ENCODE data around the gene ERRFI1. TPM values are rescaled to one million over a fixed set of nuclear protein-coding genes. Genes with fewer than 3 reads are reported as not detected.
A peak's percentile ranks its signal among the peaks of the same experiment; 100 is the strongest.
"Not testable (repeated sequence)": the region's sequence is repeated elsewhere in the genome, so short reads cannot be mapped to it uniquely, and the experiment has no call there.

The ERRFI1 gene
- 37.3 and 42.6 TPM in 2 replicates for total RNA-seq (2014; rRNA removed; shearing (Covaris generic))

- Histone ChIP-seq H3K27me3 (ENCODE audit: control insufficient read depth, insufficient read depth, low read length) (peaks cover 5% of the 10 kb centered on the region), H3K36me3 (replicated peaks; ENCODE audit: control insufficient read depth, insufficient read depth, low read length) (no peaks in the 10 kb centered on the region), H3K4me3 (ENCODE audit: insufficient read depth, low read depth, low read length) (peak within 1 kb of the TSS; percentile 79)
- DNase-seq, result peak; percentile 98
These were observed at the start of gene ERRFI1 for GRCh38 chr1:8026153-8026975. Gene ERRFI1 (minus strand): TSS chr1:8026309. CDS start chr1:8015619, 10,690 bp downstream.

- Histone ChIP-seq H3K4me3 (ENCODE audit: insufficient read depth, low read depth, low read length) (no peak overlapping the region), H3K36me3 (replicated peaks; ENCODE audit: control insufficient read depth, insufficient read depth, low read length) (no peaks in the 10 kb centered on the region), H3K27me3 (ENCODE audit: control insufficient read depth, insufficient read depth, low read length) (no peaks in the 10 kb centered on the region)
- DNase-seq, result peak; percentile 25
These were observed 49.5 kb upstream of the ERRFI1 start for GRCh38 chr1:8075511-8076051.

- no peak overlapping the region for H3K4me3 ChIP-seq (ENCODE audit: insufficient read depth, low read depth, low read length)
- H3K36me3 ChIP-seq (replicated peaks; ENCODE audit: control insufficient read depth, insufficient read depth, low read length), result no peaks in the 10 kb centered on the region
- no peaks in the 10 kb centered on the region for H3K27me3 ChIP-seq (ENCODE audit: control insufficient read depth, insufficient read depth, low read length)
- no peak for DNase-seq
These were observed 47.2 kb upstream of the ERRFI1 start for GRCh38 chr1:8073112-8073855.

GRCh38 chr1:8070381-8070811, 44.3 kb upstream of the ERRFI1 start:
- DNase-seq, result peak; percentile 16
- Histone ChIP-seq H3K27me3 (ENCODE audit: control insufficient read depth, insufficient read depth, low read length) (no peaks in the 10 kb centered on the region), H3K4me3 (ENCODE audit: insufficient read depth, low read depth, low read length) (no peak overlapping the region), H3K36me3 (replicated peaks; ENCODE audit: control insufficient read depth, insufficient read depth, low read length) (no peaks in the 10 kb centered on the region)

- not testable (repeated sequence) for H3K36me3 ChIP-seq (replicated peaks; ENCODE audit: control insufficient read depth, insufficient read depth, low read length); H3K27me3 ChIP-seq (ENCODE audit: control insufficient read depth, insufficient read depth, low read length); H3K4me3 ChIP-seq (ENCODE audit: insufficient read depth, low read depth, low read length); DNase-seq
These were observed 43.7 kb upstream of the ERRFI1 start for GRCh38 chr1:8069614-8070320.

GRCh38 chr1:8065369-8065768, 39.3 kb upstream of the ERRFI1 start:
- no peaks in the 10 kb centered on the region for H3K27me3 ChIP-seq (ENCODE audit: control insufficient read depth, insufficient read depth, low read length)
- no peak overlapping the region for H3K4me3 ChIP-seq (ENCODE audit: insufficient read depth, low read depth, low read length)
- DNase-seq, result no peak
- H3K36me3 ChIP-seq (replicated peaks; ENCODE audit: control insufficient read depth, insufficient read depth, low read length), result no peaks in the 10 kb centered on the region

GRCh38 chr1:8063298-8064036, 37.4 kb upstream of the ERRFI1 start:
- no peaks in the 10 kb centered on the region for H3K27me3 ChIP-seq (ENCODE audit: control insufficient read depth, insufficient read depth, low read length)
- H3K4me3 ChIP-seq (ENCODE audit: insufficient read depth, low read depth, low read length), result no peak overlapping the region
- no peaks in the 10 kb centered on the region for H3K36me3 ChIP-seq (replicated peaks; ENCODE audit: control insufficient read depth, insufficient read depth, low read length)
- no peak for DNase-seq

- Histone ChIP-seq H3K36me3 (replicated peaks; ENCODE audit: control insufficient read depth, insufficient read depth, low read length) (no peaks in the 10 kb centered on the region), H3K27me3 (ENCODE audit: control insufficient read depth, insufficient read depth, low read length) (no peaks in the 10 kb centered on the region), H3K4me3 (ENCODE audit: insufficient read depth, low read depth, low read length) (no peak overlapping the region)
- no peak for DNase-seq
These were observed 36.8 kb upstream of the ERRFI1 start for GRCh38 chr1:8062861-8063260.

GRCh38 chr1:8061673-8062386, 35.7 kb upstream of the ERRFI1 start:
- no peak for DNase-seq
- Histone ChIP-seq H3K36me3 (replicated peaks; ENCODE audit: control insufficient read depth, insufficient read depth, low read length) (no peaks in the 10 kb centered on the region), H3K4me3 (ENCODE audit: insufficient read depth, low read depth, low read length) (no peak overlapping the region), H3K27me3 (ENCODE audit: control insufficient read depth, insufficient read depth, low read length) (no peaks in the 10 kb centered on the region)

GRCh38 chr1:8061210-8061609, 35.1 kb upstream of the ERRFI1 start:
- no peak for DNase-seq
- Histone ChIP-seq H3K4me3 (ENCODE audit: insufficient read depth, low read depth, low read length) (no peak overlapping the region), H3K27me3 (ENCODE audit: control insufficient read depth, insufficient read depth, low read length) (no peaks in the 10 kb centered on the region), H3K36me3 (replicated peaks; ENCODE audit: control insufficient read depth, insufficient read depth, low read length) (no peaks in the 10 kb centered on the region)

GRCh38 chr1:8059161-8059622, 33.1 kb upstream of the ERRFI1 start:
- no peaks in the 10 kb centered on the region for H3K36me3 ChIP-seq (replicated peaks; ENCODE audit: control insufficient read depth, insufficient read depth, low read length)
- no peak overlapping the region for H3K4me3 ChIP-seq (ENCODE audit: insufficient read depth, low read depth, low read length)
- no peaks in the 10 kb centered on the region for H3K27me3 ChIP-seq (ENCODE audit: control insufficient read depth, insufficient read depth, low read length)
- DNase-seq, result no peak

GRCh38 chr1:8057779-8058178, 31.7 kb upstream of the ERRFI1 start:
- not testable (repeated sequence) for H3K4me3 ChIP-seq (ENCODE audit: insufficient read depth, low read depth, low read length); DNase-seq; H3K36me3 ChIP-seq (replicated peaks; ENCODE audit: control insufficient read depth, insufficient read depth, low read length); H3K27me3 ChIP-seq (ENCODE audit: control insufficient read depth, insufficient read depth, low read length)

GRCh38 chr1:8055973-8056372, 29.9 kb upstream of the ERRFI1 start:
- no peak for DNase-seq
- H3K27me3 ChIP-seq (ENCODE audit: control insufficient read depth, insufficient read depth, low read length), result no peaks in the 10 kb centered on the region
- H3K36me3 ChIP-seq (replicated peaks; ENCODE audit: control insufficient read depth, insufficient read depth, low read length), result no peaks in the 10 kb centered on the region
- no peak overlapping the region for H3K4me3 ChIP-seq (ENCODE audit: insufficient read depth, low read depth, low read length)

Measured in H7 (cell line).